GM21737 (cell line): Measurements from ENCODE around the gene ADCY5.

Experiments used
- ATAC-seq: cut with Tn5 transposase; IDR thresholded peaks from one replicate; pipeline ENCODE4 v1.9.1; 2021; ENCODE audit warnings: mild to moderate bottlenecking, moderate library complexity; ENCODE audit not compliant: unreplicated experiment

ADCY5 gene

GRCh38 chr3:123312331-123313265, 136.3 kb downstream of the ADCY5 start:
- ATAC-seq, result no peak

GRCh38 chr3:123311201-123311600, 137.7 kb downstream of the ADCY5 start:
- no peak for ATAC-seq

- no peak for ATAC-seq
These were observed 138.1 kb downstream of the ADCY5 start for GRCh38 chr3:123310741-123311140.

- no peak for ATAC-seq
These were observed 138.7 kb downstream of the ADCY5 start for GRCh38 chr3:123310186-123310585.

- ATAC-seq, result no peak
These were observed 141.8 kb downstream of the ADCY5 start for GRCh38 chr3:123307064-123307463.

- no peak for ATAC-seq
These were observed 143.7 kb downstream of the ADCY5 start for GRCh38 chr3:123305192-123305591.

- ATAC-seq, result no peak
These were observed 144.8 kb downstream of the ADCY5 start for GRCh38 chr3:123303976-123304560.

GRCh38 chr3:123302961-123303360, 145.9 kb downstream of the ADCY5 start:
- ATAC-seq, result no peak

- no peak for ATAC-seq
These were observed 147.3 kb downstream of the ADCY5 start for GRCh38 chr3:123301331-123302184.

GRCh38 chr3:123300583-123300982, 148.3 kb downstream of the ADCY5 start:
- ATAC-seq, result no peak

GRCh38 chr3:123300056-123300455, 148.8 kb downstream of the ADCY5 start:
- no peak for ATAC-seq

GRCh38 chr3:123299581-123299980, 149.3 kb downstream of the ADCY5 start:
- ATAC-seq, result no peak

- ATAC-seq, result no peak
These were observed 150.0 kb downstream of the ADCY5 start for GRCh38 chr3:123298903-123299302.

GRCh38 chr3:123297627-123297899, 151.3 kb downstream of the ADCY5 start:
- no peak for ATAC-seq

- ATAC-seq, result no peak
These were observed 151.9 kb downstream of the ADCY5 start for GRCh38 chr3:123296836-123297626.

GRCh38 chr3:123296261-123296660, 152.6 kb downstream of the ADCY5 start:
- ATAC-seq, result no peak

GRCh38 chr3:123295901-123296250, 153.0 kb downstream of the ADCY5 start:
- ATAC-seq, result no peak

- no peak for ATAC-seq
These were observed 153.6 kb downstream of the ADCY5 start for GRCh38 chr3:123295171-123295900.

GRCh38 chr3:123294296-123294938, 154.5 kb downstream of the ADCY5 start:
- ATAC-seq, result no peak
